Measurements from ENCODE around the gene OR51B4.
"Not testable (repeated sequence)": the region's sequence is repeated elsewhere in the genome, so short reads cannot be mapped to it uniquely, and the experiment has no call there.

Gene OR51B4

DNA sequence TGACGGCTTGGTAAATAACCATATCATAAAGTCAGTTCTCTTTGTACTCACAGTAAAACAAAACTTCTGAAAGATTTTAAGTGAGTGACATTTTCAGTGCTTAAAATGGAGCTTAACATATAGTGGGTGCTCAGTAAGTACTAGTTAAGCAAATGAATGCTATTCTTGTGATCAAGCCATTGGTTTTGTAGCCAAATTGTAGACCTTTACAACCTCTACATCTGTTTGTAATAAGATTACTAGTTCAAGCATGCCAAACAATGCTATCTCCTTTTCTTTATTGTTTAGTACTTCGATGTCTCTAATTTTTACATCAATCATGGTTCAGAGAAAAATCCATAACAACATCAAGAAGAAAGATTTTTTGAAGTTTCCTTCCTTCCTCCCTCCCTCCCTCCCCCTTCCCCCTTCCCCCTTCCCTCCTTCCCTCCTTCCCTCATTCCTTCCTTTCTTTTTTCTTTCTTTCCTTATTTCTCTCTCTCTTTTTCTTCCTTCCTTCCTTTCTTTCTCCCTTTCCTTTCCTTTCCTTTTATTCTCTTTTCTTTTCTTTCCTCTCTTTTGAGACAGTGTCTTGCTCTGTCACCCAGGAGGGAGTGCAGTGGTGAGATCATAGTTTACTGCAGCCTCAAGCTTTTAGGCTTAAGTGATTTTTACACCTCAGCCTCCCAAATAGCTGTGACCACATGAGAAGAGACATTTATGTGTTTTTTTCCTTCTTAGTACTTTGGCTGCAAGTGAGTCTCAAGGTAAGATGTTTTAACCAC lies 5.7 kb upstream of the OR51B4 start:
- no peak for DNase-seq (ENCODE audit: low read depth)
- no peak overlapping the region for H3K4me3 ChIP-seq (ENCODE audit: low read depth, low read length)
- TF ChIP-seq, protein P1, sequence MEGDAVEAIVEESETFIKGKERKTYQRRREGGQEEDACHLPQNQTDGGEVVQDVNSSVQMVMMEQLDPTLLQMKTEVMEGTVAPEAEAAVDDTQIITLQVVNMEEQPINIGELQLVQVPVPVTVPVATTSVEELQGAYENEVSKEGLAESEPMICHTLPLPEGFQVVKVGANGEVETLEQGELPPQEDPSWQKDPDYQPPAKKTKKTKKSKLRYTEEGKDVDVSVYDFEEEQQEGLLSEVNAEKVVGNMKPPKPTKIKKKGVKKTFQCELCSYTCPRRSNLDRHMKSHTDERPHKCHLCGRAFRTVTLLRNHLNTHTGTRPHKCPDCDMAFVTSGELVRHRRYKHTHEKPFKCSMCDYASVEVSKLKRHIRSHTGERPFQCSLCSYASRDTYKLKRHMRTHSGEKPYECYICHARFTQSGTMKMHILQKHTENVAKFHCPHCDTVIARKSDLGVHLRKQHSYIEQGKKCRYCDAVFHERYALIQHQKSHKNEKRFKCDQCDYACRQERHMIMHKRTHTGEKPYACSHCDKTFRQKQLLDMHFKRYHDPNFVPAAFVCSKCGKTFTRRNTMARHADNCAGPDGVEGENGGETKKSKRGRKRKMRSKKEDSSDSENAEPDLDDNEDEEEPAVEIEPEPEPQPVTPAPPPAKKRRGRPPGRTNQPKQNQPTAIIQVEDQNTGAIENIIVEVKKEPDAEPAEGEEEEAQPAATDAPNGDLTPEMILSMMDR (IDR thresholded peaks at IDR 0.05; ENCODE audit: low read depth, low read length, missing control alignments), result no peak

DNA sequence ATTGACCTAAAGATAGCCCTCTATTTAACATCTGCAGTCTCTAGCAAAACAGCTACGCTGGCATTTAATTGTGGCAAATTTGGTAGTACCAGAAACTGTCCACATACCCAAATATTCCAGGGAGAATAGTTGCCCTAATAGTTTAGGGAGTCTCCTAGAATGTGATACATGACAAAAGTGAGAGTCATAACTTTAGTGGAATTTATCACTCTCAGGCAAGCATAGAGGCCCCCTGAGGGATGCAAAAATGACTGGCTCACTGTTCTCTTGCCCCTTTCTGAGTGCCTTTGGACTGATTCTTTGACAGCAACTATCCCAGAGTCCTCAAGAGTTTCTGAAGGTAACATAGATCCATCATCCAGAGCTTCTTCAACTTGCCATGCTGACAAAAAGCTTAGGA lies 2.3 kb upstream of the OR51B4 start:
- no peak overlapping the region for H3K4me3 ChIP-seq (ENCODE audit: low read depth, low read length)
- DNase-seq (ENCODE audit: low read depth), result no peak

DNA sequence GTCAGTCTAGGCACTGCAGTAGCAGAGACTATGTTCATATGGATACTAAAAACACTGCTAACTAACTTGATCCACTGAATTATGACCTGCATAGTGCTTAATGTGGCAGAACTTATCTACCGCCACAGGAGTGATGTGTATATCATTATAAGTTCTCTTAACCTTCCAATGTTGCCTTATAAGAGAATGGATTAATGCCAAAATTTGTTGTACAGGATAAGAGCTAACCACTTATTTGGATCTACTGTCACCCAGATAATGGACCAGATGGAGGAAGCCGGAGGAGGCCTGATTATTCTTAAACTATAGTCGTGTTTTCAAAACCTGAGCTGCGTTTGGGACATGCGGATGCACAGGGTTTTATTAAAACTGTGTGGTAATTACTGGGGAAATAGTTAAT lies 1.9 kb upstream of the OR51B4 start:
- DNase-seq (ENCODE audit: low read depth), result no peak
- no peak overlapping the region for H3K4me3 ChIP-seq (ENCODE audit: low read depth, low read length)
- TF ChIP-seq, protein P1 (IDR thresholded peaks at IDR 0.05; ENCODE audit: low read depth, low read length, missing control alignments), result no peak

More for the DNA sequence above, 2.3 kb upstream of the OR51B4 start:
- TF ChIP-seq, protein P1 (IDR thresholded peaks at IDR 0.05; ENCODE audit: low read depth, low read length, missing control alignments), result no peak

DNA sequence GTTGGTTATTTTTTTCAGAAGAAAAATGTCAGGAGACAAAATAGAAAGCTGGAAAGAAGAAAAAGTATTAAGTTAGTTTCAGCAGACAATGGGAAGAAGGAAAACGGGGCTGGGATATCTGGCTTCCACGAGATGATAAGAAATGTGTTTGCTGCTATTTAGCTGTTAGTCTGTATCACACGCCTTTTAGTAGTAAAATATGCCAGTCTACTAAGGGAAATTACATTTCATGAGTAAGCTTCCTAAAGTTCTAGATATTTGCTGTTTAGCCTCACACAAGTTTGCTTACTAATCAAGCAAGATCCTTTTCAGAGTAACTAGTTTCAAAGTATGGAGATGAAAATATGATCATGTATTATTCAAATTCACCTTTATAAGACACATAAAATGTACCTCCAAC lies 1.5 kb downstream of the OR51B4 start:
- DNase-seq (ENCODE audit: low read depth), result no peak
- H3K4me3 ChIP-seq (ENCODE audit: low read depth, low read length), result no peak overlapping the region
- TF ChIP-seq, protein P1 (IDR thresholded peaks at IDR 0.05; ENCODE audit: low read depth, low read length, missing control alignments), result no peak

DNA sequence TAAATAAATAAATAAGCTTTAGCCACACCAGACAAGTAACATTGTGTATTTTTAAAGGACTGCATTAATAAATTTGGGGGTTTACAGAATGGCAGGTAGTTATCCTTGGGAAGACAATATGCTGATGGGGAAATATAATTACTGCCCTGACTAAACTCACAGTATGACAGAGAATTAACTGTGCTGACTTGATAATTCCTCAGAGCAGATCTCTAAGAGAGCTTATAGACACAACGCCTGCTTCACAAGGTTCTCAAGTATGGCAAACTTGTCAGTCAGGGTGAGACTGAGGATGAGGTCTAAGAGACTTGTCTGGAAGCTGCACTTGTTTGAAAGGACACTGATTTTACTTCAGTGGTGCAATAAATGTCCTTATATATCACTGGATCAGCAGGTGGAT lies 3.3 kb downstream of the OR51B4 start:
- TF ChIP-seq, protein P1 (IDR thresholded peaks at IDR 0.05; ENCODE audit: low read depth, low read length, missing control alignments), result no peak
- H3K4me3 ChIP-seq (ENCODE audit: low read depth, low read length), result no peak overlapping the region
- DNase-seq (ENCODE audit: low read depth), result no peak

DNA sequence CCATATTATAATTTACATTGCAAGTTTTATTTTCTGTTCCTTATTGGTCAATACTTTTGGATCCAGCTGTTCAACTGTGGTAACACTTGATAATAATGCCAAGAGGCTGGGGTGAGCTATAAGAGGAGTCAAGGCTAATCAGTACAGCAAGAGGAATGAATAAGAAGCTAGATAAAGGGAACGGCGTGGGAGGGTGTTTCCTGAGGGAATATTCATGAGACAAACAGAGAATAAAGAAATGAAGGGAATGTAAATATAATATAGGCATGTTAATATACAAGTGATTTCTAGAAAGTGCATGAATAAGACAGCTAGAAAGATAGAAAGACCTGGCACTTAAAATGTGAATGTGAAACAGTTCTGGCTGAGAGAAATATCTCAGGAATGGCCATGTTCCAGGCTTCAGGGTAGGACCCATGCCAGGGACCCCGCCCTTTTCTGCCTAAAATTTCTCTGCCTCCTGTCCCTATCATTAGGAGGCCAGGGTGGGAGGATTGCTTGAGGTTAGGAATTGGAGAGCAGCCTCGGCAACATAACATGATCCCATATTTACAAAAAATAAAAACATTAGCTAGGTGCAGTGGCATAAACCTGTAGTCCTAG lies 3.9 kb downstream of the OR51B4 start:
- H3K4me3 ChIP-seq (ENCODE audit: low read depth, low read length), result no peak overlapping the region
- TF ChIP-seq, protein P1 (IDR thresholded peaks at IDR 0.05; ENCODE audit: low read depth, low read length, missing control alignments), result no peak

DNA sequence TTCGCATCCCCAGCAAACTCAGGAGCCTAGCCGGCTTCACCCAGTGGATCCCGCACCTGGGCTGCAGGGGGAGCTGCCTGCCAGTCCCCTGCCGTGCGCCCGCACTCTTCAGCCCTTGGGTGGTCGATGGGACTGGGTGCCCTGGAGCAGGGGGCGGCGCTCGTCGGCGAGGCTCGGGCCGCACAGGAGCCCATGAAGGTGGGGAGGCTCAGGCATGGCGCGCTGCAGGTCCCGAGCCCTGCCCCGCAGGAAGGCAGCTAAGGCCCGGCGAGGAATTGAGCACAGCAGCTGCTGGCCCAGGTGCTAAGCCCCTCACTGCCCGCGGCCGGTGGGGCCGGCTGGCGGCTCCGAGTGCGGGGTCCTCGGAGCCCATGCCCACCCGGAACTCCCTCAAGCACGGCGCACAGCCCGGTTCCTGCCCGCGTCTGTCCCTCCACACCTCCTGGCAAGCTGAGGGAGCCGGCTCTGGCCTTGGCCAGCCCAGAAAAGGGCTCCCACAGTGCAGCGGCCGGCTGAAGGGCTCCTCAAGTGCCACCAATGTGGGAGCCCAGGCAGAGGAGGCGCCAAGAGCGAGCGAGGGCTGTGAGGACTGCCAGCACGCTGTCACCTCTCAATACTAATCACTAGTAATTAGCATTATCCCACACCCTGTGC lies 7.3 kb downstream of the OR51B4 start:
- not testable (repeated sequence) for H3K4me3 ChIP-seq (ENCODE audit: low read depth, low read length); DNase-seq (ENCODE audit: low read depth)

More for the DNA sequence above, 3.9 kb downstream of the OR51B4 start:
- no peak for DNase-seq (ENCODE audit: low read depth)

Data from GM12864 (cell line).